LNCaP clone FGC (cell line): Measurements from ENCODE around the gene GLP1R.
A peak's percentile ranks its signal among the peaks of the same experiment; 100 is the strongest.

Experiments used
- DNase-seq: peaks from one replicate; pipeline ENCODE4 v3.0.0-alpha.2; 2011; ENCODE audit warnings: low read depth
- H3K4me3 ChIP-seq: 2 replicates; pipeline ENCODE4 v1.5.1; 2011; ENCODE audit warnings: mild to moderate bottlenecking, low read depth, low read length, control low read depth
- CTCF ChIP-seq: IDR thresholded peaks from 2 replicates; pipeline ENCODE4 v1.5.1; 2012; ENCODE audit warnings: mild to moderate bottlenecking; ENCODE audit not compliant: control insufficient read depth, insufficient read depth; ENCODE audit errors: extremely low read depth

The GLP1R gene

DNA sequence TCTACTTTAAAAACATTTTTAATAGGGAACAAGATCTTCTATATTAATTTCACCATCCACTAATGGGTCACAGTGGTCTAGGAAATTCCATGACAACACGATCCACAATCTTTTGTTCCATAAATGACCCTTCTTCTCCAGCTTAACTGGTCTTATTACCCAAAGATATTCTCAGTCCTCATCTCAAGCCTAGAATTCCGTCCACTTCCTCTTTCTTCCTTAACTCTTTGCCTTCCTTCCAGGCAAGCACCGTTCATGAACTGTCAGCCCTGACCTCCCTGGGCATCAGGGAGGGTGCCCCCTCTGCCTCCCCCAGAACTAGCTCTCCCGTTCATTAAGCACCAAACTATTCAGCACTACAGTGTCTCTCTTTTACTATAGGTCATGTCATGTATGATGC is 58.5 kb downstream of the GLP1R start:
- no peak overlapping the region for H3K4me3 ChIP-seq
- TF ChIP-seq CTCF, result no peak
- DNase-seq, result no peak

DNA sequence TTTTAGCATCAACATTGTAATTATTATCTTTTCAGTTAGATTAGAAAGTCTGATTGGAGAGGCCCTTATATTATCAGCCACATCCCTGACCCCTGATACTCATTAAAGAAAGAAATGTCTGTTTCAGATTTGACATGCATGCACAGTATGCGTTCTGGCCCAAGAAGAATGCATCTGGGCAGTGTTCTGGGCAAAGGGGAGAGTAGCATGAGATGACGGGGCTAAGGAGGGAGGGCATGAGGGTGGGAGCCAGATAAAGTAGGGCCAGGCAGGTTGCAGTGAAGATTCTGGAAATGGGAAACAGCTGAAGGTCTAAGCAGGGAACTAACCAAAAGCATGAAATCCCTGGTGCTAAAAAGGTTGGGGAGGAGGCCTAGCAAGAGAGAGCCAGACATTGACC is 59.1 kb downstream of the GLP1R start:
- no peak overlapping the region for H3K4me3 ChIP-seq
- no peak for TF ChIP-seq CTCF
- no peak for DNase-seq

DNA sequence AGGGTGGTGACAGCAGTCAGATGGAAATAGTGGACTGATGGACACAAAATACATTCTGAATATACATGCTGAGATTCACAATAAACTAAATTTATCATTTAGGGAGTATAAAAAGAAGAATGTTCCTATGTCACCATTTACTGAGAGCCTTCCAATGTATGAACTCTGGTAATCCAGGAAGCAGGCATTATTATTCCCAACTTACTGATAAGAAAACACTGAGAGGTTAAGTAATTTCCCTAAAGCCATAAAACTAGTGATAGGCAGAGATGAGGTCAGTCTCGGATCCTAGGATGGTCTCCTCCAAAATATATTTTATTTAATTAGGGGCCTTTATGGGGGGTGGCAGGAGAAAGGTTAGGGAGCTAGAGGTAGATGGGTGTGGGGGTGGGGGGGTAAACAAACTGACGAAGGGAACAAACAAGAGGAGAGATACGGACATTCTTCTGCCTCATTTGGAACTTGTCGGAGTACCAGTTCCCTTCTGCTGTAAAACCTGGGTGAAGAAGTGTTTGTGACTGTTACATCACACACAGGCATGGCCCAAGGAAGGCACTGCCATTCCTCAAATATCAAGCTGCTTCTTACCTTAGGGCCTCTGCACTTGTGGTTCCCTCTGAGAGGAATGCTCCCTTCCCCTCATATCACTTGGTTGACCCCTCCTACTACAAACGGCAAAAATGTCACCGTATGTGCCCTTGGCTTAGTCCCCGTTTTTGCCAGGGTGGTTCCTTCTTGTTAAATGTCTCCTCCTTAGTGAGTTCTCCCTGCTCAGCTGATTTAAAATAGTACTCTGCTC is 59.7 kb downstream of the GLP1R start:
- H3K4me3 ChIP-seq, result no peak overlapping the region
- no peak for TF ChIP-seq CTCF
- DNase-seq, result no peak

DNA sequence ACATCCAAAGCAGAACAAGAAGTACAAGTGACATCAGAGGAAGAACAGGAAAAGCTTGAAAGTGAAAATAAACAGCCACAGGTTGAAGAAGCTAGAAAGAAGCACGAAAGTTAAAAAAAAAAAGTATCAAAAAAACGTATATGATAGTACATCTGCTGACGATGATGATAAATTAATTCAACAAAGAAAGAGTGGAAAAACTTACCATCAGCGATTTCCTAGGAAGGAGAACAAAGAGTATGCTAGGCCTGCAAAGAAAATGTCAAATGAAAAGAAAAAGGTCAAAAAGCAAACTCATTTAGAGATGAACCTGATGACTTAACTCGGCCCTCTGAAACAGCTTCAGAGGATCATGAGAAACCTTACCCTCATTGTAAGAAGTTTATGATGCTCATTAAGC is 62.7 kb downstream of the GLP1R start:
- H3K4me3 ChIP-seq, result no peak overlapping the region
- TF ChIP-seq CTCF, result no peak
- DNase-seq, result no peak

- DNase-seq, result no peak
- TF ChIP-seq CTCF, result no peak
- peak overlapping the region; percentile 68 for H3K4me3 ChIP-seq
Measured at GRCh38 chr6:39113788-39114187, 65.2 kb downstream of the GLP1R start.

DNA sequence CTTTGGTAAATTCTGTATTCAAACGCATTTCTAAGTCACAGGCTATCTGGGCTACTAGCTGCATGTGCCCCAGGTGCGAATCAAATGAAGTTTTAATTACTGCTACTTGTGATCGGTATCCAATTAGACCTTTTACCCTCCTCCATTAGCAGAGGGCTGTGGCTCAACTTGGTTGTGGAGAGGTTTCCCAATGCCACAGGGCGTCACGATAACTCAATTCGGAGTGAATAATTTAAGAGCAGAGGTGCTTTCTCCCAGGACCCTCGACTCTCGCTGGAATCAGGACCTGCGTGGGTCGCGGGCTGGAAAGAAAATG is 65.8 kb downstream of the GLP1R start:
- no peak for DNase-seq

More for the DNA sequence above, 65.8 kb downstream of the GLP1R start:
- peak overlapping the region; percentile 68 for H3K4me3 ChIP-seq
- TF ChIP-seq CTCF, result no peak
